GM12801 (cell line): ENCODE data around the gene TEPSIN.

Experiments
- CTCF ChIP-seq: IDR thresholded peaks from one replicate; pipeline ENCODE4 v1.5.1; 2011; ENCODE audit warnings: control low read depth; ENCODE audit not compliant: insufficient read length; ENCODE audit errors: extremely low read depth

TEPSIN gene

DNA sequence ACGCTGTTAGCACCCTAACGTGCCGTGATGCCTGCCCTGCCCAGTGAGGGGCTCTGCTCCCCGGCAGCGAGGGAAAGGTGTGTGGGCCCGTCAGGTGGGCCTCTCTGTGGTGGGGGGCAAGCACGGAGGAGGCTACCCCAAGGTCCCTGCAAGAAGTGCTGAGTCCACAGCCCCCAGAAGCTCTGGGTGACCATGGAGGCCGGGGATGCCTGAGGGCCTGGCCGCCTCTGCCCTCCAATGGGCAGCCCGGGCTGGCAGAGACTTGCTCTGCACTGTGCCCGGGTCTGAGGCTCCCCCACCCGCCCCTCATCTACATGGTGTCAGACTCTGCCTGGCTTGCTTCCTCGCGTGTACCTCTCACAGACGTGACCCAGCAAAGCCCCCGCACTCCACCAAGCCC lies 44.0 kb upstream of the TEPSIN start:
- no peak for TF ChIP-seq CTCF

GRCh38 chr17:81282141-81282540 lies 43.3 kb upstream of the TEPSIN start:
- TF ChIP-seq CTCF: no peak

GRCh38 chr17:81280571-81280970 lies 41.7 kb upstream of the TEPSIN start:
- no peak for TF ChIP-seq CTCF

DNA sequence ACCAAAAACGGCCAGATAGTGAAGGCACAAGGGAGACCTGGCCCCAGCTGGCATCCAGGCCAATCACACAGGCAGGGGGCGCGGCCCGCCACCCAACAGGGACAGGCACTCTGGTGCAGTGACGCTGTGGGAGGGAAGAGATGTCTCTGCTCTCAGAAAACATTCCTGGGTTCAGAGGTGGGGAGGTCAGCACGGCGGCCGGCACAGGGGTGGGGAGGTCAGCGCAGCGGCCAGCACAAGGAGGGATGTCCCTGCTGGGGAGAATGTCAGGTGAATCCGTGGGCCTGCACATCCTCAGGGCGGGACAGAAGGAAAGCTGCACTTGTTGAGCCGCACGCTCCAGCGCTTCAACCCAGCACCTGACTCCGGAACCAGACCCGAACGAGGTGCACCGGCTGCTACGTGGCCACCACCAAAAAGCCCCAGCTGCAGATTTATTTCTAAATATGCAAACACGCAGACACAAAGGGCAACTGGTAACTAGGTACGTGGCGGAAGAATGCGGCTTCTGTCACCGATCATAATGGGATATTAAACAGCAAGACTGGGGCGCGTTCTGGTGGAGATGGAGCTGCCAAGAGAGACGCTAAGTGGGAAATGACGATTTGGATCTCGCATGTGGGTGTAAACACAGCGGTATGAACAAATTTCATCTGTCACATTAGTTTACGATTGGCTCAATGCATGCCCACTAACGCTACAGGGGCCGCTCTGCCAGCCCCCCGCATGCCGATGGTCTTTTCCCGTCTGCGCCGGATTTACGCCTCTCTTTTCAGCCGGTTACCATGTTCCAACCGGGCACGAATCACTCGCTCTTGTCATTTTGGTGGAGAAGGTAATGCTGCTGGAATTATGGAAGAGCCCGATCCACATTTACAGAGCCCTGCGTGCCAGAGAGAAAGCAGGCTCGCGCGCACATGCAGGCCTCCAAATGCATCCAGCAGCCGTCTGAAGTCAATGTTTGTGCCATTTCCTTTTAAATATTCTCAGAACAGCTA lies 40.7 kb upstream of the TEPSIN start:
- no peak for TF ChIP-seq CTCF

DNA sequence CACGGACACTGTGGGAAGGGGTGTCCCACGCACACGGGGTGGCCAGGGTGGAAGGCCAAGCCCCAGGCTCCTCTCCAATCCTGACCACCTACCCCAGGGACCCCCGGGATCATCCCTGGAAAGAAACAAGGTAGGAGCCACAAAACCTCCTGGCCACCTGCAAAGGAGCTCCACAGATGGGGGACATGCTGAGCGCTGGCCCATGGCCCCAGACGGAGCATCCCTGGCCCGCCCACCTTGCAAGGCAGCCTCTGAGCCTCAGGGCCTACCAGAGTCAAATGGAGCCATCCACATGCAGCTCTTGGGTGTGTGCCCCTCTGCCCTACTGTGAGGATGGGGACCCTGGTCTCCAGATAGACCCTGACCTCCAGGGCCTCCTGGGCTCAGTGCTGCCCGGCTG lies 40.0 kb upstream of the TEPSIN start:
- no peak for TF ChIP-seq CTCF

- TF ChIP-seq CTCF: no peak
Measured at GRCh38 chr17:81277946-81278693, 39.3 kb upstream of the TEPSIN start.

DNA sequence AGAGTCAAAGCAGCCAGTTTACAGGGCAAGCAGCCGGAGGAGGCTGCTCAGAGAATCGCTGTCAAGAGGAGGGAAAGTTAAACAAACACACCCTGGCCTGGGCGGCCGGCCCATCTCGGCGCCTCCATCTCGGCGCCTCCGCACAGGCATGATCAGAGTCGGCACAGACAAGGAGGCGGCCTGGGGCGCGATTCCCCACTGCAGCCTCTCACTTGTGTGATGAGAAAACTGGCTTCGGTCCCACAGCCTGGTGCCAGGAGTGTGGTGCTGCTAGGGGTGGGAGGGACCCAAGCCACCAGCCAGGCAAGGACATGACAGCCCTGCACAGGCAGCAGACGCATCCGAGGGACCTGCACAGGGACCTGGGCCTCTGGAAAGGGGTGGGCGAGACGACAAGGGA lies 38.6 kb upstream of the TEPSIN start:
- TF ChIP-seq CTCF: no peak
